ENCODE results near the gene HMBS.

The HMBS gene

GRCh38 chr11:119065369-119065768 lies 19.3 kb upstream of the HMBS start:
- Histone ChIP-seq H3K27me3 (ENCODE audit: insufficient read depth, poor library complexity, severe bottlenecking) (no peaks in the 10 kb centered on the region), H3K27ac (ENCODE audit: poor library complexity, severe bottlenecking) (no peak overlapping the region), H3K9me3 (ENCODE audit: severe bottlenecking) (no peaks in the 10 kb centered on the region), H3K4me3 (ENCODE audit: severe bottlenecking) (no peak overlapping the region), H3K36me3 (ENCODE audit: low read depth) (peaks cover 13% of the 10 kb centered on the region), H3K4me1 (ENCODE audit: insufficient read depth, poor library complexity, severe bottlenecking) (no peaks in the 10 kb centered on the region)
- no peak for DNase-seq (ENCODE audit: low spot score)
- no peak for ATAC-seq (ENCODE audit: low read depth)
- peak; percentile 49 for TF ChIP-seq CTCF (IDR thresholded peaks at IDR 0.05; ENCODE audit: poor library complexity, severe bottlenecking)

GRCh38 chr11:119067371-119068222 lies 17.1 kb upstream of the HMBS start, which contains the start of gene VPS11:
Gene VPS11, plus strand, starts transcription at chr11:119067818. Its CDS starts 6 bp downstream, at chr11:119067824.
- peak within 1 kb of the TSS; percentile 58 for H3K27ac ChIP-seq (ENCODE audit: poor library complexity, severe bottlenecking)

GRCh38 chr11:119077839-119078238 lies 6.8 kb upstream of the HMBS start:
- H3K27me3 ChIP-seq (ENCODE audit: insufficient read depth, poor library complexity, severe bottlenecking): no peaks in the 10 kb centered on the region
- TF ChIP-seq CTCF (IDR thresholded peaks at IDR 0.05; ENCODE audit: poor library complexity, severe bottlenecking): no peak
- no peak overlapping the region for H3K27ac ChIP-seq (ENCODE audit: poor library complexity, severe bottlenecking)
- H3K4me3 ChIP-seq (ENCODE audit: severe bottlenecking): no peak overlapping the region
- peaks cover 87% of the 10 kb centered on the region for H3K36me3 ChIP-seq (ENCODE audit: low read depth)
- DNase-seq (ENCODE audit: low spot score) (no peak), ATAC-seq (ENCODE audit: low read depth) (no peak)
- H3K9me3 ChIP-seq (ENCODE audit: severe bottlenecking): no peaks in the 10 kb centered on the region
- H3K4me1 ChIP-seq (ENCODE audit: insufficient read depth, poor library complexity, severe bottlenecking): no peaks in the 10 kb centered on the region

More at GRCh38 chr11:119067371-119068222, 17.1 kb upstream of the HMBS start, which contains the start of gene VPS11:
- DNase-seq (ENCODE audit: low spot score) (peak; percentile 96), ATAC-seq (ENCODE audit: low read depth) (peak; percentile 97)
- no peaks in the 10 kb centered on the region for H3K9me3 ChIP-seq (ENCODE audit: severe bottlenecking)
- peaks cover 32% of the 10 kb centered on the region for H3K36me3 ChIP-seq (ENCODE audit: low read depth)
- H3K4me1 ChIP-seq (ENCODE audit: insufficient read depth, poor library complexity, severe bottlenecking): no peaks in the 10 kb centered on the region
- no peaks in the 10 kb centered on the region for H3K27me3 ChIP-seq (ENCODE audit: insufficient read depth, poor library complexity, severe bottlenecking)
- peak within 1 kb of the TSS; percentile 75 for H3K4me3 ChIP-seq (ENCODE audit: severe bottlenecking)
- TF ChIP-seq CTCF (IDR thresholded peaks at IDR 0.05; ENCODE audit: poor library complexity, severe bottlenecking): no peak

GRCh38 chr11:119078675-119079420 lies 5.8 kb upstream of the HMBS start:
- Histone ChIP-seq H3K27me3 (ENCODE audit: insufficient read depth, poor library complexity, severe bottlenecking) (no peaks in the 10 kb centered on the region), H3K36me3 (ENCODE audit: low read depth) (peaks cover 77% of the 10 kb centered on the region), H3K4me3 (ENCODE audit: severe bottlenecking) (no peak overlapping the region), H3K27ac (ENCODE audit: poor library complexity, severe bottlenecking) (no peak overlapping the region), H3K4me1 (ENCODE audit: insufficient read depth, poor library complexity, severe bottlenecking) (no peaks in the 10 kb centered on the region), H3K9me3 (ENCODE audit: severe bottlenecking) (no peaks in the 10 kb centered on the region)
- TF ChIP-seq CTCF (IDR thresholded peaks at IDR 0.05; ENCODE audit: poor library complexity, severe bottlenecking): no peak
- ATAC-seq (ENCODE audit: low read depth) (no peak), DNase-seq (ENCODE audit: low spot score) (no peak)

Measured in RWPE2 (cell line).